H1 (cell line): ENCODE results near the gene KIF15. TPM values are rescaled to one million over a fixed set of nuclear protein-coding genes. Genes with fewer than 3 reads are reported as not detected.

ENCODE experiments used
- ASH2L ChIP-seq: fragments of 200-600, 300-600 bp; sonication (generic); IDR thresholded peaks from one replicate; pipeline ENCODE4 v1.7.1; 2017; ENCODE audit warnings: low read length
- BACH1 ChIP-seq: IDR thresholded peaks from 2 replicates; pipeline ENCODE4 v1.6.1; 2012; ENCODE audit warnings: low read length, improper control_type of control experiment
- BCL11A ChIP-seq, 2 experiments: IDR thresholded peaks; one replicate each; pipeline ENCODE4 v1.6.1; 2011; ENCODE audit warnings: low read depth in 2 of 2, low read length in 2 of 2, mild to moderate bottlenecking in 2 of 2
- CHD7 ChIP-seq: fragments of 300-600 bp; sonication (generic); IDR thresholded peaks from 2 replicates; pipeline ENCODE4 v1.7.1; 2012; ENCODE audit warnings: low read length, moderate library complexity, mild to moderate bottlenecking, inconsistent platforms; ENCODE audit not compliant: insufficient replicate concordance
- GTF2F1 ChIP-seq: IDR thresholded peaks from 2 replicates; pipeline ENCODE4 v1.6.1; 2012; ENCODE audit warnings: low read depth, low read length, improper control_type of control experiment, borderline replicate concordance
- KDM4A ChIP-seq: IDR thresholded peaks from one replicate; pipeline ENCODE4 v1.7.1; 2012; ENCODE audit warnings: low read depth, mild to moderate bottlenecking, moderate library complexity, low read length, inconsistent platforms; ENCODE audit not compliant: severe bottlenecking
- KDM5A ChIP-seq: fragments of 200-600 bp; IDR thresholded peaks from 2 replicates; pipeline ENCODE4 v1.7.1; 2012; ENCODE audit warnings: mild to moderate bottlenecking, low read length, inconsistent platforms, mixed read lengths
- POLR2AphosphoS5 ChIP-seq: IDR thresholded peaks from 2 replicates; pipeline ENCODE4 v1.6.1; 2011; ENCODE audit warnings: low read depth, low read length
- RXRA ChIP-seq: IDR thresholded peaks from 2 replicates; pipeline ENCODE4 v1.6.1; 2011; ENCODE audit warnings: low read depth, mild to moderate bottlenecking, low read length, moderate library complexity; ENCODE audit not compliant: insufficient read depth
- SP4 ChIP-seq: IDR thresholded peaks from 2 replicates; pipeline ENCODE4 v1.6.1; 2012; ENCODE audit warnings: low read length, inconsistent platforms
- polyA plus RNA-seq, 7 experiments: library from polyadenylated mRNA; depleted of rRNA in 3 of 7; stranded (reverse) in 5 of 7; unstranded in 2 of 7; fragments of >200 nt in 5 of 7; fragments of 200-250 nt in 2 of 7; gene quantifications; 1 replicate in 5 of 7; 2 replicates in 1 of 7; 4 replicates in 1 of 7; pipeline versions ENCODE4 v1.2.1 to v1.2.3, GENCODE V29; 2011 to 2013; ENCODE audit warnings: missing spikeins in 2 of 7, mixed read lengths in 2 of 7
- total RNA-seq: library from RNA; stranded (reverse); fragmentation: NEBNext Ultra II Directional; extraction: Animal tissue kit (Norgen Biotek cat#: 25700); gene quantifications from 2 replicates; pipeline ENCODE4 v1.2.1, GENCODE V29; 2021
- TF ChIP-seq, protein P1 (sequence below): IDR thresholded peaks from 2 replicates; pipeline ENCODE4 v1.6.1; 2011; ENCODE audit warnings: low read depth, mild to moderate bottlenecking, low read length; ENCODE audit not compliant: insufficient read depth

KIF15 gene
- total and polyA plus RNA-seq, 2 of the 8 experiments (the other 6 are each of a cell fraction or from before 2014, with no cell fraction given): 4.2 to 25.5 TPM

- TF ChIP-seq ASH2L (peak; percentile 83), GTF2F1 (peak; percentile 46; the same call in 1 of the 2 replicates), BACH1 (no peak), POLR2AphosphoS5 (peak; percentile 73; the same call in 1 of the 2 replicates), RXRA (no peak), KDM4A (peak; percentile 97), CHD7 (no peak), SP4 (no peak), BCL11A (IDR thresholded peaks at IDR 0.05; ENCODE audit: low read depth in 2 of 2, low read length in 2 of 2) (no peak), KDM5A (peak; percentile 75)
- TF ChIP-seq, protein P1, sequence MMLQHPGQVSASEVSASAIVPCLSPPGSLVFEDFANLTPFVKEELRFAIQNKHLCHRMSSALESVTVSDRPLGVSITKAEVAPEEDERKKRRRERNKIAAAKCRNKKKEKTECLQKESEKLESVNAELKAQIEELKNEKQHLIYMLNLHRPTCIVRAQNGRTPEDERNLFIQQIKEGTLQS: peak; percentile 72; the same call in 1 of the 2 replicates
Observed at GRCh38 chr3:44729384-44729910, 32.1 kb upstream of the KIF15 start, which contains the start of gene ZNF501 (continued).
